Activated CD4-positive, alpha-beta memory T cell treated with anti-CD3 and anti-CD28 coated beads, Interleukin-2, amount 10 ng/mL, durations not matched to agents 7 days and 5 days (primary cell): ENCODE data around the gene RBM25. TPM values are rescaled to one million over a fixed set of nuclear protein-coding genes. Genes with fewer than 3 reads are reported as not detected.
A peak's percentile ranks its signal among the peaks of the same experiment; 100 is the strongest.
"Not testable (repeated sequence)": the region's sequence is repeated elsewhere in the genome, so short reads cannot be mapped to it uniquely, and the experiment has no call there.

Source experiments
- CTCF ChIA-PET: fragments of 350-600 bp; sonication (Branson Sonifier 250); formaldehyde crosslinking; loops from one replicate; lab custom pipeline; 2021; ENCODE audit warnings: antibody characterized with exemption, inconsistent platforms; lab: Charles Lee
- POLR2A ChIA-PET: fragments of 350-600 bp; sonication (Branson Sonifier 250); formaldehyde crosslinking; loops from one replicate; lab custom pipeline; 2021; ENCODE audit warnings: antibody characterized with exemption; lab: Charles Lee
- DNase-seq: peaks from one replicate; pipeline ENCODE4 v3.0.0-alpha.2; 2020
- H3K27ac Mint-ChIP-seq: one replicate; pipeline ENCODE4 v1.8.0; 2021; ENCODE audit warnings: mild to moderate bottlenecking, mixed read lengths
- H3K27me3 Mint-ChIP-seq: one replicate; pipeline ENCODE4 v1.8.0; 2021; ENCODE audit warnings: mixed read lengths
- H3K36me3 Mint-ChIP-seq: one replicate; pipeline ENCODE4 v1.8.0; 2021; ENCODE audit warnings: low read depth, mixed read lengths
- H3K4me1 Mint-ChIP-seq: one replicate; pipeline ENCODE4 v1.8.0; 2021; ENCODE audit warnings: mixed read lengths
- H3K4me3 Mint-ChIP-seq: one replicate; pipeline ENCODE4 v1.8.0; 2021; ENCODE audit warnings: mild to moderate bottlenecking, mixed read lengths
- H3K9me3 Mint-ChIP-seq: one replicate; pipeline ENCODE4 v1.8.0; 2021; ENCODE audit warnings: mixed read lengths
- total RNA-seq, 2 experiments: library from RNA; stranded (reverse); gene quantifications; one replicate each; pipeline ENCODE4 v1.2.3, GENCODE V29; 2021

RBM25 gene
- total RNA-seq, result 10 to 100 TPM; 86.9 TPM

- ChIA-PET CTCF (interaction anchor here (0.8 to 2.3 kb wide), 6 partner anchors 13 to 581 kb away, joined by 3 to 8 read pairs (median 4); partner anchors contain the start of gene ZFYVE1), POLR2A (interaction anchor here (0.7 to 3.8 kb wide), 37 partner anchors 9 to 1152 kb away, joined by 3 to 65 read pairs (median 4); partner anchors contain the start of genes ACOT2, DCAF4, DPF3 and NUMB)
- Mint-ChIP-seq H3K27ac (no peak within 1 kb of the TSS), H3K4me1 (peaks cover 39% of the 10 kb centered on the region), H3K36me3 (peaks cover 30% of the 10 kb centered on the region), H3K9me3 (no peaks in the 10 kb centered on the region), H3K4me3 (no peak within 1 kb of the TSS), H3K27me3 (no peaks in the 10 kb centered on the region)
- peak; percentile 96 for DNase-seq
Observed at GRCh38 chr14:73058224-73058921, at the start of gene RBM25. Gene RBM25, plus strand, starts transcription at chr14:73058534. Its CDS starts 13,108 bp downstream, at chr14:73071642.

GRCh38 chr14:73011189-73011588 lies 47.1 kb upstream of the RBM25 start:
- CTCF ChIA-PET, result interaction anchor here (0.7 to 1.0 kb wide), 4 partner anchors 16 to 268 kb away, joined by 3 to 4 read pairs (median 4); partner anchors contain the start of gene ZFYVE1
- not testable (repeated sequence) for H3K27me3 Mint-ChIP-seq, H3K4me3 Mint-ChIP-seq, H3K27ac Mint-ChIP-seq, DNase-seq, H3K9me3 Mint-ChIP-seq
- Mint-ChIP-seq H3K4me1 (peaks cover 31% of the 10 kb centered on the region), H3K36me3 (peaks cover 62% of the 10 kb centered on the region)
- POLR2A ChIA-PET, result interaction anchor here (0.7 to 1.8 kb wide), 2 partner anchors 16 to 47 kb away, joined by 4 to 8 read pairs; partner anchors contain the start of gene RBM25

GRCh38 chr14:73014105-73014504 lies 44.2 kb upstream of the RBM25 start:
- Mint-ChIP-seq H3K4me3 (no peak overlapping the region), H3K4me1 (peaks cover 33% of the 10 kb centered on the region), H3K27ac (peak overlapping the region; percentile 55), H3K36me3 (peaks cover 64% of the 10 kb centered on the region), H3K9me3 (no peaks in the 10 kb centered on the region), H3K27me3 (no peaks in the 10 kb centered on the region)
- ChIA-PET POLR2A (interaction anchor here (1.6 to 1.9 kb wide), 3 partner anchors 9 to 44 kb away, joined by 3 to 9 read pairs (median 8); partner anchors contain the start of genes RBM25 and ZFYVE1), CTCF (no interaction called here)
- no peak for DNase-seq

DNA sequence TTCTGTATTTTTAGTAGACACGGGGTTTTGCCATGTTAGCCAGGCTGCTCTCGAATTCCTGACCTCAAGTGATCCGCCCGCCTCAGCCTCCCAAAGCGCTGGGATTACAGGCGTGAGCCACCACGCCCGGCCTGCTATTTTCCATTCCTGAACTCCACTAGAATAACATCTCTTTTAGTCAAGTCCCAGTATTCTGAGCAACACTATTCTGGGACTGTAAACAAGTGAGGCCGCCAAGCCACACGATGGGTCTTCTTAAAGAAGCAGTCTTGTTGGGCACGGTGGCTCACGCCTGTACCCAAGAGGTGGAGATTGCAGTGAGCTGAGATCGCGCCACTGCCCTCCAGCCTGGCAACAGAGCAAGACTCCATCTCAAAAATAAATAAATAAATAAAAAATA lies 42.8 kb upstream of the RBM25 start:
- H3K4me3 Mint-ChIP-seq, DNase-seq, H3K9me3 Mint-ChIP-seq, H3K27me3 Mint-ChIP-seq, CTCF ChIA-PET: not testable (repeated sequence)
- H3K36me3 Mint-ChIP-seq, result peaks cover 63% of the 10 kb centered on the region
- H3K4me1 Mint-ChIP-seq, result peaks cover 33% of the 10 kb centered on the region
- POLR2A ChIA-PET, result interaction anchor here (1.6 kb wide), 1 partner anchor 10 kb away, joined by 3 read pairs; no protein-coding TSS in a partner anchor
- peak overlapping the region; percentile 28 for H3K27ac Mint-ChIP-seq

DNA sequence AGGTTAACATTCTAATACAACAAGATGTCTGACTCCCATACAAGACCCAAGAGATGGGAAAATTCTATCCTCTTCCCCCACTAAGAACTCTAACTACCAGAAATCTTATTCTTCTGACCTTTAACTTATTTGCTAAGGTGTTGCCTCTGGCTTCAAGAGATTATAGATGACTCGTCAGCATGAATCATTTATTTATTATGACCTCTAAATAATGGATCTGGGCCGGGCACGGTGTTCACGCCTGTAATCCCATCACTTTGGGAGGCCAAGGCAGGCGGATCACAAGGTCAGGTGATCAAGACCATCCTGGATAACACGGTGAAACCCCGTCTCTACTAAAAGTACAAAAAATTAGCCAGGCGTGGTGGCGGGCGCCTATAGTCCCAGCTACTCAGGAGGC lies 42.3 kb upstream of the RBM25 start:
- peaks cover 63% of the 10 kb centered on the region for H3K36me3 Mint-ChIP-seq
- H3K4me1 Mint-ChIP-seq, result peaks cover 33% of the 10 kb centered on the region
- H3K27ac Mint-ChIP-seq, DNase-seq, CTCF ChIA-PET, H3K9me3 Mint-ChIP-seq, H3K27me3 Mint-ChIP-seq, H3K4me3 Mint-ChIP-seq, POLR2A ChIA-PET: not testable (repeated sequence)

DNA sequence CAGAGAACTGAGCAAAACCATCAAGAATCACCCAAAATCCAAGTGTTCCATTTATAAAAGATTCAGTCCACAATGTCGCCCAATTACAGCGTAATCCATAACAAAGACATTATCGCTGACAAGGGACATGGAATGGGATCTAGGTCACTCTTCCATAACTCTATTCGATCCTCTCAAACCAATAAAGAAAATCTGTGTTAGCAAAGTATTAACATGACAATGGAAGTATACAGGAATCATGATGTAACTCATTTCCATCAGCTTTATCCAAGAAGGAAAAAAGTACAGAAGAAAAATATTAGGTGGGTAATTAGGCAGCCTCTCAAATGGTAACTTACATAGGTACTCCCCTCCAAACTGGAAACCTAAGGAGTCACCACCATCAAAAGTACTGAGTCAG lies 36.3 kb upstream of the RBM25 start:
- H3K27ac Mint-ChIP-seq, result no peak overlapping the region
- H3K36me3 Mint-ChIP-seq, result peaks cover 49% of the 10 kb centered on the region
- H3K27me3 Mint-ChIP-seq, result no peaks in the 10 kb centered on the region
- CTCF ChIA-PET, result interaction anchor here (1.3 kb wide), 1 partner anchor 15 kb away, joined by 3 read pairs; no protein-coding TSS in a partner anchor
- DNase-seq, result no peak
- no peaks in the 10 kb centered on the region for H3K9me3 Mint-ChIP-seq
- no peak overlapping the region for H3K4me3 Mint-ChIP-seq
- POLR2A ChIA-PET, result no interaction called here
- H3K4me1 Mint-ChIP-seq, result peaks cover 44% of the 10 kb centered on the region

DNA sequence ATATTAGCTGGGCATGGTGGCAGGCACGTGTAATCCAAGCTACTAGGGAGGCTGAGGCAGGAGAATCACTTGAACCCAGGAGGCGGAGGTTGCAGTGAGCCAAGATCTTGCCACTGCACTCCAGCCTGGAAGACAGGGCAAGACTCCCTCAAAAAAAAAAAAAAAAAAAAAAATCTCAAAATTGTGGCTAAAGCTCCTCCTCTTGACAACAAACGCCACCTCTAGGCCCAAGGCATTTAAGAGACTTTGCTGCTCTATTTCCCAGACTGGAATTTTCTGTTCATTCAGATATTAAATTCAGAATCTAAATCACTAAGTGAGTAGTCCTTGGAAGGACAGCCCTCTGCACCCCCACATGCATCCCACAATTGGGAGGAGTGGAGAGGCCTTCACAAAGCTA lies 32.8 kb upstream of the RBM25 start:
- H3K4me1 Mint-ChIP-seq, result peaks cover 53% of the 10 kb centered on the region
- H3K27ac Mint-ChIP-seq, result no peak overlapping the region
- H3K9me3 Mint-ChIP-seq, result no peaks in the 10 kb centered on the region
- no peaks in the 10 kb centered on the region for H3K27me3 Mint-ChIP-seq
- CTCF ChIA-PET, result no interaction called here
- peaks cover 30% of the 10 kb centered on the region for H3K36me3 Mint-ChIP-seq
- no peak for DNase-seq
- H3K4me3 Mint-ChIP-seq, result peak overlapping the region; percentile 92
- POLR2A ChIA-PET, result interaction anchor here (1.2 to 3.3 kb wide), 3 partner anchors 19 to 34 kb away, joined by 3 to 65 read pairs (median 4); partner anchors contain the start of gene RBM25

DNA sequence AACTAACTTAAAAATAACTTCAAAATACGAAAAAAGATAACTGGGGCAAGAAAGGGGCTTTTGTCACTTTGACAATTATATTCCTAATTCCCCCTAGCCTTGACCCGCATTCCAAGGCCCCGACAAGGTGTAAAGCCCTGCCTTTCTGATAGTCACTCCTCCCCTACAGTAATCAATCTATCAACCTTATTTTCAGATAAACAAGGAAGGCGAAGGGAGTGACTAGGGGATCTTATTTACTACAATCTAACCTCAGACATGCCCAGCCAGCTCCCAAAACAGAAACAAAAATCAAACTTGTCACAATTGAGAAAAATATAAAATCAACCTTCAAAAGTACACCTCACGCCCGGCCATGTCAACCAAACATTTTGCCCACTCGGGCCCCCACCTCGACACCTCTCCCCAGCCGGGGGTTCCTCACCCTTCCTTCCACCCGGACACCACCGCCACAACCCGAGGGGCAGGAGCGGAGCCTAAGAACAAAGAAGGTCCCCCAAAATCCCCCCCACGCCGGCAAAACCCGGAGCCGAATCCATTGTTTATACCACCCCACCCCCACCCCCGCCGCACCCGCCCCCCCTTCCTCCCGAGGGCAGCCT lies 32.0 kb upstream of the RBM25 start:
- Mint-ChIP-seq H3K27ac (peak overlapping the region; percentile 75), H3K4me1 (peaks cover 53% of the 10 kb centered on the region), H3K27me3 (no peaks in the 10 kb centered on the region), H3K9me3 (no peaks in the 10 kb centered on the region), H3K36me3 (peaks cover 30% of the 10 kb centered on the region), H3K4me3 (peak overlapping the region; percentile 92)
- no peak for DNase-seq
- POLR2A ChIA-PET, result interaction anchor here (0.8 to 3.3 kb wide), 7 partner anchors 12 to 464 kb away, joined by 3 to 65 read pairs (median 4); partner anchors contain the start of genes NUMB, RBM25 and RIOX1
- CTCF ChIA-PET, result interaction anchor here (0.9 kb wide), 1 partner anchor 32 kb away, joined by 8 read pairs; the partner anchor contains the start of gene RBM25

- peaks cover 47% of the 10 kb centered on the region for H3K4me1 Mint-ChIP-seq
- H3K36me3 Mint-ChIP-seq, result peaks cover 23% of the 10 kb centered on the region
- POLR2A ChIA-PET, result interaction anchor here (0.6 to 3.3 kb wide), 7 partner anchors 13 to 464 kb away, joined by 3 to 65 read pairs (median 4); partner anchors contain the start of genes NUMB, RBM25 and RIOX1
- peak within 1 kb of the TSS; percentile 80 for H3K27ac Mint-ChIP-seq
- DNase-seq, result peak; percentile 94
- H3K9me3 Mint-ChIP-seq, result no peaks in the 10 kb centered on the region
- CTCF ChIA-PET, result interaction anchor here (0.8 to 0.9 kb wide), 3 partner anchors 16 to 34 kb away, joined by 3 to 8 read pairs (median 3); partner anchors contain the start of gene RBM25
- H3K27me3 Mint-ChIP-seq, result no peaks in the 10 kb centered on the region
- peak within 1 kb of the TSS; percentile 92 for H3K4me3 Mint-ChIP-seq
Observed at GRCh38 chr14:73026845-73027542, 31.3 kb upstream of the RBM25 start, which contains the start of gene ZFYVE1. Gene ZFYVE1, minus strand, starts transcription at chr14:73027106. Its CDS starts 2,598 bp downstream, at chr14:73024508.

- no peak for DNase-seq
- CTCF ChIA-PET, result interaction anchor here (0.8 to 0.9 kb wide), 3 partner anchors 17 to 33 kb away, joined by 3 to 8 read pairs (median 3); partner anchors contain the start of gene RBM25
- H3K4me3 Mint-ChIP-seq, result peak overlapping the region; percentile 92
- H3K9me3 Mint-ChIP-seq, result no peaks in the 10 kb centered on the region
- peaks cover 42% of the 10 kb centered on the region for H3K4me1 Mint-ChIP-seq
- POLR2A ChIA-PET, result interaction anchor here (0.6 to 3.3 kb wide), 4 partner anchors 16 to 431 kb away, joined by 3 to 65 read pairs (median 5); partner anchors contain the start of genes NUMB and RBM25
- H3K36me3 Mint-ChIP-seq, result peaks cover 18% of the 10 kb centered on the region
- no peaks in the 10 kb centered on the region for H3K27me3 Mint-ChIP-seq
- no peak overlapping the region for H3K27ac Mint-ChIP-seq
Observed at GRCh38 chr14:73027546-73027945, 30.8 kb upstream of the RBM25 start.

- DNase-seq, result no peak
- Mint-ChIP-seq H3K4me1 (peaks cover 39% of the 10 kb centered on the region), H3K9me3 (no peaks in the 10 kb centered on the region), H3K27me3 (no peaks in the 10 kb centered on the region), H3K4me3 (peak overlapping the region; percentile 92), H3K27ac (no peak overlapping the region), H3K36me3 (peaks cover 14% of the 10 kb centered on the region)
- POLR2A ChIA-PET, result interaction anchor here (0.7 to 3.3 kb wide), 3 partner anchors 31 to 431 kb away, joined by 3 to 65 read pairs (median 6); partner anchors contain the start of genes NUMB and RBM25
- CTCF ChIA-PET, result interaction anchor here (0.9 kb wide), 1 partner anchor 33 kb away, joined by 3 read pairs; no protein-coding TSS in a partner anchor
Observed at GRCh38 chr14:73027984-73028383, 30.4 kb upstream of the RBM25 start.
